HL-60/S4 (cell line): ENCODE measurements around the gene LRRC25.
"Not testable (repeated sequence)": the region's sequence is repeated elsewhere in the genome, so short reads cannot be mapped to it uniquely, and the experiment has no call there.

Source experiments
- in situ Hi-C: fragments of 300-500 bp; cut with MboI; formaldehyde crosslinking; loops from 2 replicates; pipeline ENCODE4 v1.14.3; 2022; ENCODE audit warnings: low sequenced_read_pairs

Gene LRRC25

DNA sequence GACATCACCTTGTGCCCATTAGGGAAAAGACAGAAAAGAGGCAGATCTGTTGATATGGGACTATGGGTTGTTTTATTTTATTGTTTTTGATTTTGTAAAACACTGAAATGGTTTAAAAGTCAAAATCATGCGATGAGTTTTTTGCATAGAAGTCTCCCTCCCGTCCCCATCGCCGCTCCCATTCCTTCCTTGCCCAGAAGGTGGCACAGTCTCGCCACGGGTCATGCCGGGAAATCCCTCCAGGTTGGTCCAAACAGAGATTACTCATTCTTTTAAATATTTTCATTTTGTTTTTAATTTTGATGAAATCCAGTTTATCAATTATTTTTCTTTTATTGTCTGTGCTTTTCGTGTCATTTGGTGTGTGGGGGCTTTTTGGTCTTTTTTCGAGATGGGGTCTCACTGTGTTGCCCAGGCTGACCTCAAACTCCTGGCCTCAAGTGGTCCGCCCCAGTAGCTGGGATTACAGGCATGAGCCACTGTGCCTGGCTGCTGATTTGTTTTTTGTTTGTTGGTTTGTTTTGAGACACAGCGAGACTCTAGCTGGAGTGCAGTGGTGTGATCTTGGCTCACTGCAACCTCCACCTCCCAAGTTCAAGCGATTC is 47.8 kb downstream of the LRRC25 start:
- in situ Hi-C loops, result no loop called here

DNA sequence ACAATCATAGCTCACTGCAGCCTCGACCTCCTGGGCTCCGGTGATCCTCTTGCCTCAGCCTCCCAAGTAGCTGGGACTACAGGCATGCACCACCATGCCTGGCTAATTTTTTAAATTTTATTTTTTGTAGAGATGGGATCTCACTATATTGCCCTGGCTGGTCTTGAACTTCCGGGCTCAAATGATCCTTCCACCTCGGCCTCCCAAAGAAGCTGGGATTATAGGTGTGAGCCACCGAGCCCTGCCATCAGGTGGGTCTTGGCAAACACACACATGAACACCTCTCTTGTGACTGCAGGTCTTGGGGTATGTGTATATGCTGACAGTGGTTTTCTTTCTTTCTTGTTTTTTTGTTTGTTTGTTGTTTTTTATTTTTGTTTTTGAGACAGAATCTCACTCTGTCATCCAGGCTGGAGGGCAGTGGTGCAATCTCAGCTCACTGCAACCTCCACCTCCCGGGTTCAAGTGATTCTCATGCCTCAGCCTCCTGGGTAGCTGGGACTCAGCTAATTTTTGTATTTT is 48.5 kb downstream of the LRRC25 start:
- in situ Hi-C loops, result not testable (repeated sequence)

DNA sequence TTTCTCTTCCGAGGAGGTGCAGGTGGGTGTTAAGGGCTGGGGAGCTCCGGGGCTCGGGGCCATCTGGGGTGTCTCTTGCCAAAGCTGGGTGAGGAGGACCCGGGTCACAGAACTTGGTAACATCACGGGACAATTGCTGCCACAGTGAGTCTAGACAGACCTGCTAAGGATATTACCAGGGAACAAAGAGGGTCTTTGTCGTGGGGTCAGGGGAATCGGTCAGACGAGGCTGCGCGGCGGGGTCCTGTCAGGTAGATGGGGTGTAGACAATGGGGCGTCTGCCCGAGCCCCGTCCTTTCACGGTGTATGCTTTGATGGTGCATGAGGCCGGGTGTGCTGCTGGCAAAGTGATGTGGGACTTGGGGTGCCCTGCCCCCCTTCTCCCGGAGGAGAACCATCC is 49.3 kb downstream of the LRRC25 start:
- in situ Hi-C loops, result no loop called here

DNA sequence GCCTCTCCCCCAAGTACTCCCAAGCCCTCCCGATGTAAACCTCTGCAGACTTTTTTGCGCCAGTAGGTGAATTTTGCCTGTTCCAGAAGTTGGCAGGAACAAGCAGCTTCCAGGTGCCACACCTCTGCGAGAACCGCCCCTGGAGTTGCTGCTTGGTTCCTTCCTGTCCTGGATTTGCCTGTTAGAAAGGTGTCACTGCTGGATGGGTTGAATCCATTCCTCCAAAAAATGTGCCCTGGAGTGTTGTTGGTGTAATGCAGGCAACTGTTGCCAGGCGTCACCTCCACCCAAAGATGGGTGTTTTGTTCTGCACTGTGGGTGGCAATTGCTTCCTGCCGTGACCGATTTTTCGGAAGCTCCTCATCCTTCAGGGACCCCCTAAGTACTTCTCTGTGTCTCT is 51.3 kb downstream of the LRRC25 start:
- in situ Hi-C loops, result no loop called here

GRCh38 chr19:18345296-18345695 is 52.1 kb downstream of the LRRC25 start:
- in situ Hi-C loops, result no loop called here

- in situ Hi-C loops, result no loop called here
Measured at GRCh38 chr19:18344582-18344950, 52.9 kb downstream of the LRRC25 start.

- in situ Hi-C loops, result no loop called here
Measured at GRCh38 chr19:18342090-18342632, 55.3 kb downstream of the LRRC25 start.
